Measurements from ENCODE around the gene SPATA31E1. TPM values are rescaled to one million over a fixed set of nuclear protein-coding genes. Genes with fewer than 3 reads are reported as not detected.
"Not testable (repeated sequence)": the region's sequence is repeated elsewhere in the genome, so short reads cannot be mapped to it uniquely, and the experiment has no call there.

Gene SPATA31E1
- polyA plus RNA-seq, 1 donor (not counting 4 experiments of a cell fraction or from before 2014, with no cell fraction given): not detected

DNA sequence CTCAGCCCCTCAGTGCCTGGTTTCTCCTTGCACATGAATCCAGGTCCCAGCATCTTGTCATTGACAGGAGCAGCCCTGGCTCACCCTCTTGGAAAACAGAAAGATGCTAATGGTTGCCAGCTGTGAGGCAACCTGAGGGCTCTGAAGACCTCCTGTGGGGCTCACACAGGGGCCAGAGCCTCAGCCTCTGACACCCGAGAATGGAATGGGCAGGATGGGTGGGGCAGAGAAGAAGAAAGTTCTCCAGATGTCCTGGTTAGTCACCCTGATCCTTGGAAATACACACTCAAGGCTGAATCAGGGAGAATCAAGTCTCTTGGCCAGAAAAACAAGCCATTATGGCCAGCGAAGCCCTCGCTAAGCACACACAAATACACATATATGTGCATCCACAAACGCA is 32.3 kb upstream of the SPATA31E1 start:
- DNase-seq (ENCODE audit: low read depth, low spot score) (no peak), FAIRE-seq (no peak)
- H3K79me2 ChIP-seq (ENCODE audit: control insufficient read depth, insufficient read depth, low read length): no peaks in the 10 kb centered on the region
- H3K27me3 ChIP-seq (ENCODE audit: control insufficient read depth, extremely low read depth, insufficient read depth, low read length): no peaks in the 10 kb centered on the region
- no peak overlapping the region for H3K9ac ChIP-seq (ENCODE audit: control insufficient read depth, extremely low read depth, insufficient read depth, low read length)
- no peaks in the 10 kb centered on the region for H3K9me1 ChIP-seq (ENCODE audit: control insufficient read depth, extremely low read depth, insufficient read depth, low read length)
- no peak overlapping the region for H3K4me2 ChIP-seq (ENCODE audit: control insufficient read depth, extremely low read depth, insufficient read depth, low read depth, low read length)
- TF ChIP-seq, protein P1, sequence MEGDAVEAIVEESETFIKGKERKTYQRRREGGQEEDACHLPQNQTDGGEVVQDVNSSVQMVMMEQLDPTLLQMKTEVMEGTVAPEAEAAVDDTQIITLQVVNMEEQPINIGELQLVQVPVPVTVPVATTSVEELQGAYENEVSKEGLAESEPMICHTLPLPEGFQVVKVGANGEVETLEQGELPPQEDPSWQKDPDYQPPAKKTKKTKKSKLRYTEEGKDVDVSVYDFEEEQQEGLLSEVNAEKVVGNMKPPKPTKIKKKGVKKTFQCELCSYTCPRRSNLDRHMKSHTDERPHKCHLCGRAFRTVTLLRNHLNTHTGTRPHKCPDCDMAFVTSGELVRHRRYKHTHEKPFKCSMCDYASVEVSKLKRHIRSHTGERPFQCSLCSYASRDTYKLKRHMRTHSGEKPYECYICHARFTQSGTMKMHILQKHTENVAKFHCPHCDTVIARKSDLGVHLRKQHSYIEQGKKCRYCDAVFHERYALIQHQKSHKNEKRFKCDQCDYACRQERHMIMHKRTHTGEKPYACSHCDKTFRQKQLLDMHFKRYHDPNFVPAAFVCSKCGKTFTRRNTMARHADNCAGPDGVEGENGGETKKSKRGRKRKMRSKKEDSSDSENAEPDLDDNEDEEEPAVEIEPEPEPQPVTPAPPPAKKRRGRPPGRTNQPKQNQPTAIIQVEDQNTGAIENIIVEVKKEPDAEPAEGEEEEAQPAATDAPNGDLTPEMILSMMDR (optimal IDR thresholded peaks at IDR 0.05 in 1 of 3, IDR thresholded peaks at IDR 0.05 in 1 of 3, conservative IDR thresholded peaks at IDR 0.05 in 1 of 3; ENCODE audit: extremely low read depth in 1 of 3, insufficient read depth in 2 of 3, low read length in 3 of 3): no peak
- dilution Hi-C loops (cut with MboI; ENCODE audit: extremely low pct_ligation_motif_present, low sequenced_read_pairs): no loop called here
- H4K20me1 ChIP-seq (ENCODE audit: control insufficient read depth, extremely low read depth, insufficient read depth, low read length): no peaks in the 10 kb centered on the region
- no peak overlapping the region for H3K4me3 ChIP-seq (ENCODE audit: control insufficient read depth in 2 of 3, extremely low read depth in 1 of 3, insufficient read depth in 2 of 3, low read depth in 1 of 3, low read length in 3 of 3)
- H3K9me3 ChIP-seq (ENCODE audit: control insufficient read depth, low read depth, low read length): no peaks in the 10 kb centered on the region
- no peaks in the 10 kb centered on the region for H3K4me1 ChIP-seq (ENCODE audit: control insufficient read depth, extremely low read depth, insufficient read depth, low read length)
- H3K36me3 ChIP-seq (ENCODE audit: control insufficient read depth in 2 of 2, extremely low read depth in 1 of 2, insufficient read depth in 2 of 2, low read length in 2 of 2): no peaks in the 10 kb centered on the region
- H3K27ac ChIP-seq (ENCODE audit: control insufficient read depth, insufficient read depth, low read length): no peak overlapping the region
- H2AFZ ChIP-seq (ENCODE audit: control insufficient read depth, low read length): no peak overlapping the region

DNA sequence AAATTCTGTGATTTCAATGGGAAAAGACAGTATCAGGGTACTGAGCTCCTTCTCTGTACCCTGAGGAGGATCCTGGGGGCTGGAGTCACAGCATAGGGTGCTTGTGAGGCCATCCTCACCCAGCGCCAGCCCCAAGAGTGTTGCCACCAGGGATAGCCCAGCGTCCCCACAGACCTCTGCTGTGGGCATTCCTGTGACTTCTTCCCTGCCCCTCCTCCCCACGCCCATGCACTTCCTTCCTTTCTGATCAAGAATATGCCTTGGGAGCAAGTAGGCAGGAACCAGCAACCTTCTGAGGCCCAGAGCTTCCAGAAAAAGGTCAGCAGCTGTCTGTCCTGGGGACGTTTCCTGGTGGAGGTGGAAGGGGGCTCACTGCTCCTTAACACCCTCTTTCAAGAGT is 31.5 kb upstream of the SPATA31E1 start:
- H3K9ac ChIP-seq (ENCODE audit: control insufficient read depth, extremely low read depth, insufficient read depth, low read length); H3K4me1 ChIP-seq (ENCODE audit: control insufficient read depth, extremely low read depth, insufficient read depth, low read length); DNase-seq (ENCODE audit: low read depth, low spot score); H3K27me3 ChIP-seq (ENCODE audit: control insufficient read depth, extremely low read depth, insufficient read depth, low read length); H3K36me3 ChIP-seq (ENCODE audit: control insufficient read depth in 2 of 2, extremely low read depth in 1 of 2, insufficient read depth in 2 of 2, low read length in 2 of 2); FAIRE-seq; H2AFZ ChIP-seq (ENCODE audit: control insufficient read depth, low read length); H3K79me2 ChIP-seq (ENCODE audit: control insufficient read depth, insufficient read depth, low read length); H3K4me2 ChIP-seq (ENCODE audit: control insufficient read depth, extremely low read depth, insufficient read depth, low read depth, low read length); H3K27ac ChIP-seq (ENCODE audit: control insufficient read depth, insufficient read depth, low read length); H3K4me3 ChIP-seq (ENCODE audit: control insufficient read depth in 2 of 3, extremely low read depth in 1 of 3, insufficient read depth in 2 of 3, low read depth in 1 of 3, low read length in 3 of 3); H3K9me3 ChIP-seq (ENCODE audit: control insufficient read depth, low read depth, low read length); H4K20me1 ChIP-seq (ENCODE audit: control insufficient read depth, extremely low read depth, insufficient read depth, low read length); H3K9me1 ChIP-seq (ENCODE audit: control insufficient read depth, extremely low read depth, insufficient read depth, low read length); dilution Hi-C loops (cut with MboI; ENCODE audit: extremely low pct_ligation_motif_present, low sequenced_read_pairs): not testable (repeated sequence)

DNA sequence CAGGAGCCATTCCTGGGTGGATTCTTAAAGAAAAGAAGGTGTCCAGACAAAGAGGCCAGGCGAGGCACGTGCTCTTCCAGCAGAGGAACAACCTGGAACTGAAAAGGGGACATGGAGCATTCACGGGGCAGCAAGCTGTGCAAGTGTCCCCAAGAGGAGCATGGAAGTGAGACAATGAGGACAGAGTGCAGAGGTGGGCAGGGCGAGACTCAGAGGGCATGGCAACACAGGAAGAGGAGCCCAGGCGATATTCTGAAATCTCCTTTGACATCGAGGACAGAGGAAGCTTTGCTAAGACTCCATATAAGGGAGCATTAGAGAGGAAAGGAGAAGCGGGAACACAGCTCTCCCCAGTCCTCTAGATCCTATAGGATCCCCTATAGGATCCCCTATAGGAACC is 29.4 kb upstream of the SPATA31E1 start:
- TF ChIP-seq, protein P1 (optimal IDR thresholded peaks at IDR 0.05 in 1 of 3, IDR thresholded peaks at IDR 0.05 in 1 of 3, conservative IDR thresholded peaks at IDR 0.05 in 1 of 3; ENCODE audit: extremely low read depth in 1 of 3, insufficient read depth in 2 of 3, low read length in 3 of 3): no peak
- no peak for TF ChIP-seq EZH2 (IDR thresholded peaks at IDR 0.05; ENCODE audit: low read length)
- no peaks in the 10 kb centered on the region for H3K27me3 ChIP-seq (ENCODE audit: control insufficient read depth, extremely low read depth, insufficient read depth, low read length)
- no peak overlapping the region for H3K4me2 ChIP-seq (ENCODE audit: control insufficient read depth, extremely low read depth, insufficient read depth, low read depth, low read length)
- DNase-seq (ENCODE audit: low read depth, low spot score) (no peak), FAIRE-seq (no peak)
- no peak overlapping the region for H3K4me3 ChIP-seq (ENCODE audit: control insufficient read depth in 2 of 3, extremely low read depth in 1 of 3, insufficient read depth in 2 of 3, low read depth in 1 of 3, low read length in 3 of 3)
- dilution Hi-C loops (cut with MboI; ENCODE audit: extremely low pct_ligation_motif_present, low sequenced_read_pairs): no loop called here
- no peak overlapping the region for H2AFZ ChIP-seq (ENCODE audit: control insufficient read depth, low read length)
- no peaks in the 10 kb centered on the region for H3K79me2 ChIP-seq (ENCODE audit: control insufficient read depth, insufficient read depth, low read length)
- no peaks in the 10 kb centered on the region for H4K20me1 ChIP-seq (ENCODE audit: control insufficient read depth, extremely low read depth, insufficient read depth, low read length)
- no peaks in the 10 kb centered on the region for H3K9me3 ChIP-seq (ENCODE audit: control insufficient read depth, low read depth, low read length)
- no peaks in the 10 kb centered on the region for H3K4me1 ChIP-seq (ENCODE audit: control insufficient read depth, extremely low read depth, insufficient read depth, low read length)
- H3K9ac ChIP-seq (ENCODE audit: control insufficient read depth, extremely low read depth, insufficient read depth, low read length): no peak overlapping the region
- H3K27ac ChIP-seq (ENCODE audit: control insufficient read depth, insufficient read depth, low read length): no peak overlapping the region
- H3K9me1 ChIP-seq (ENCODE audit: control insufficient read depth, extremely low read depth, insufficient read depth, low read length): no peaks in the 10 kb centered on the region
- no peaks in the 10 kb centered on the region for H3K36me3 ChIP-seq (ENCODE audit: control insufficient read depth in 2 of 2, extremely low read depth in 1 of 2, insufficient read depth in 2 of 2, low read length in 2 of 2)
